K562 (cell line): Measurements from ENCODE around the gene G6PC1. TPM values are rescaled to one million over a fixed set of nuclear protein-coding genes. Genes with fewer than 3 reads are reported as not detected.

Experiments used
- ATAC-seq: fragments of 200-7000 bp; cut with Tn5 transposase; 3 replicates; pipeline ENCODE4 v1.9.1; 2020; ENCODE audit warnings: moderate library complexity
- Bru-seq: library from RNA; stranded (reverse); fragments of 400-500 nt; gene quantifications from one replicate; lab custom pipeline; 2021; lab: Mats Ljungman, UMichigan
- BruChase-seq, 2 experiments: library from RNA; stranded (reverse); fragments of 400-500 nt; gene quantifications; one replicate each; lab custom pipeline; 2021; lab: Mats Ljungman, UMichigan
- BruUV-seq: library from RNA; stranded (reverse); fragments of 400-500 nt; replicated peaks from 2 replicates; lab custom pipeline; 2021; lab: Mats Ljungman, UMichigan
- CTCF ChIA-PET: fragments of 300-600 bp; formaldehyde crosslinking; extraction: SDS; loops from one replicate; lab custom pipeline; 2021; ENCODE audit warnings: low intra/inter-chr PET ratio; lab: Yijun Ruan, JAX
- POLR2A ChIA-PET: fragments of 300-600, 350-650 bp; sonication (Branson Sonifier 250); formaldehyde crosslinking; extraction: SDS; loops from one replicate; lab custom pipeline; 2021; ENCODE audit warnings: antibody characterized with exemption, inconsistent platforms; lab: Yijun Ruan, JAX
- DNase-seq, 4 experiments: peaks; one replicate each; pipeline versions ENCODE4 v3.0.0 to v3.0.0-alpha.2; 2011 to 2018; ENCODE audit warnings: low spot score in 3 of 4, mixed read lengths in 3 of 4; ENCODE audit errors: extremely low read depth in 1 of 4
- FAIRE-seq: peaks from 2 replicates; lab custom pipeline; 2011; peaks lifted over from hg19 to GRCh38; lab: Jason Lieb, UNC
- H2AFZ ChIP-seq: 2 replicates; pipeline ENCODE4 v1.6.0; 2011; ENCODE audit warnings: low read depth, low read length, control low read depth, inconsistent platforms
- H3K27ac ChIP-seq: fragments of 200-600 bp; 3 replicates; pipeline ENCODE4 v1.8.0; 2011; ENCODE audit warnings: low read depth, mild to moderate bottlenecking, control low read depth, inconsistent platforms, low read length, moderate library complexity, mixed read lengths; ENCODE audit errors: extremely low read depth
- H3K27me3 ChIP-seq, 2 experiments: fragments of 300-600 bp in 1 of 2; 2 replicates in 1 of 2; 3 replicates in 1 of 2; pipeline versions ENCODE4 v1.6.0 to v1.8.0; 2011; ENCODE audit warnings: inconsistent platforms in 2 of 2, low read length in 2 of 2, mild to moderate bottlenecking in 1 of 2, mixed read lengths in 1 of 2, moderate library complexity in 1 of 2; ENCODE audit not compliant: control insufficient read depth in 2 of 2, insufficient read depth in 2 of 2
- H3K36me3 ChIP-seq: fragments of 300-600 bp; 3 replicates; pipeline ENCODE4 v1.8.0; 2011; ENCODE audit warnings: mild to moderate bottlenecking, low read length, inconsistent platforms; ENCODE audit not compliant: control insufficient read depth, insufficient read depth
- H3K4me1 ChIP-seq, 2 experiments: fragments of 200-600 bp in 1 of 2; replicated peaks in 1 of 2; 2 replicates in 1 of 2; 3 replicates in 1 of 2; pipeline versions ENCODE4 v1.5.1 to v1.8.0; 2011; ENCODE audit warnings: inconsistent platforms in 2 of 2, low read length in 2 of 2, mild to moderate bottlenecking in 1 of 2, mixed read lengths in 1 of 2, moderate library complexity in 1 of 2; ENCODE audit not compliant: control insufficient read depth in 2 of 2, insufficient read depth in 2 of 2
- H3K4me2 ChIP-seq: 2 replicates; pipeline ENCODE4 v1.6.1; 2011; ENCODE audit warnings: low read length, control low read depth, inconsistent platforms, mixed read lengths; ENCODE audit not compliant: insufficient read depth
- H3K4me3 ChIP-seq: fragments of 200-600 bp; sonication (generic), shearing (Covaris generic); 2 replicates; pipeline ENCODE4 v1.5.1; 2016; ENCODE audit warnings: control low read depth, inconsistent platforms
- H3K79me2 ChIP-seq: fragments of 200-600 bp; 3 replicates; pipeline ENCODE4 v1.8.0; 2011; ENCODE audit warnings: low read length, inconsistent platforms; ENCODE audit not compliant: control insufficient read depth, insufficient read depth
- H3K9ac ChIP-seq, 2 experiments: 2 replicates each; pipeline versions ENCODE4 v1.6.0 to v1.6.1; 2011; ENCODE audit warnings: low read depth in 2 of 2, low read length in 2 of 2, control low read depth in 1 of 2, inconsistent platforms in 1 of 2, mild to moderate bottlenecking in 1 of 2, mixed read lengths in 1 of 2; ENCODE audit not compliant: insufficient read depth in 1 of 2
- H3K9me1 ChIP-seq: one replicate; pipeline ENCODE4 v1.6.0; 2011; ENCODE audit warnings: inconsistent platforms, mild to moderate bottlenecking, low read length, moderate library complexity; ENCODE audit not compliant: control insufficient read depth, insufficient read depth
- H3K9me3 ChIP-seq: replicated peaks from 2 replicates; pipeline ENCODE4 v1.5.1; 2011; ENCODE audit warnings: low read depth, low read length, inconsistent platforms; ENCODE audit not compliant: control insufficient read depth, insufficient read depth
- H4K20me1 ChIP-seq: replicated peaks from 2 replicates; pipeline ENCODE4 v1.6.1; 2011; ENCODE audit warnings: low read length, inconsistent platforms, mixed read lengths; ENCODE audit not compliant: control insufficient read depth, insufficient read depth
- ELK3 ChIP-seq: fragments of 450-650 bp; formaldehyde crosslinking; IDR thresholded peaks from 2 replicates; pipeline ENCODE4 v1.4.0; 2020; ENCODE audit warnings: mild to moderate bottlenecking
- FOXJ2 ChIP-seq: fragments of 200-800 bp; sonication (Bioruptor generic); IDR thresholded peaks from 2 replicates; pipeline ENCODE4 v1.6.1; 2016; ENCODE audit warnings: missing genetic modification characterization, missing compliant biosample characterization
- FOXK1 ChIP-seq: sonication (generic); formaldehyde crosslinking; IDR thresholded peaks from 2 replicates; pipeline ENCODE4 v1.8.0; 2022; ENCODE audit warnings: missing genetic modification reagents, mild to moderate bottlenecking, borderline replicate concordance
- MEF2A ChIP-seq: IDR thresholded peaks from 2 replicates; pipeline ENCODE4 v1.6.1; 2011; ENCODE audit warnings: low read depth, mild to moderate bottlenecking, low read length, moderate library complexity; ENCODE audit not compliant: control insufficient read depth
- PCBP1 ChIP-seq: fragments of 200-400 bp; formaldehyde crosslinking; IDR thresholded peaks from 2 replicates; pipeline ENCODE4 v1.6.1; 2018; ENCODE audit warnings: mild to moderate bottlenecking, low read depth, low read length; ENCODE audit not compliant: poor library complexity, severe bottlenecking
- STAT5A ChIP-seq: IDR thresholded peaks from 2 replicates; pipeline ENCODE4 v1.6.1; 2012; ENCODE audit warnings: low read length, inconsistent platforms, borderline replicate concordance
- ZNF124 ChIP-seq: sonication (generic); formaldehyde crosslinking; IDR thresholded peaks from 2 replicates; pipeline ENCODE4 v1.8.1; 2022; ENCODE audit warnings: missing genetic modification reagents
- WGBS: fragments of 100-300 bp; shearing (Covaris generic); methylation state at CpG from one replicate; pipeline ENCODE4 v1.1.6; 2016; ENCODE audit warnings: low coverage, mixed read lengths; ENCODE audit not compliant: insufficient coverage; ENCODE audit errors: missing lambda C conversion rate; 5-methylcytosine and 5-hydroxymethylcytosine counted together
- in situ Hi-C: fragments of 300-500 bp; cut with MboI; formaldehyde crosslinking; loops from 4 replicates; pipeline ENCODE4 v1.15.0; 2018; ENCODE audit warnings: inconsistent platforms, mixed read lengths
- intact Hi-C: fragments of 100-400 bp; cut with micrococcal nuclease; formaldehyde crosslinking; loops from 2 replicates; pipeline ENCODE4 v1.14.2; 2022
- long read RNA-seq, 3 experiments: library from polyadenylated mRNA in 2 of 3; library from RNA in 1 of 3; unstranded in 2 of 3; stranded (forward) in 1 of 3; transcript quantifications; one replicate each; pipeline ENCODE4 v2.0.0, GENCODE V29; 2019 to 2022
- polyA minus RNA-seq, 3 experiments: library from RNA; depleted of rRNA, polyadenylated mRNA; stranded (reverse); fragments of >200 nt; gene quantifications; 2 replicates each; pipeline ENCODE4 v1.2.3, GENCODE V29; 2011
- polyA plus RNA-seq, 8 experiments: library from polyadenylated mRNA; depleted of rRNA in 4 of 8; stranded (reverse) in 5 of 8; unstranded in 3 of 8; fragments of >200 nt; fragmentation: Nextera tagmentation in 2 of 8; fragmentation: Illumina TruSeq in 1 of 8; extraction: Ambion mirVana in 2 of 8; extraction: Trizol in 1 of 8; gene quantifications; 2 replicates each; pipeline versions ENCODE4 v1.2.1 to v1.2.3, GENCODE V29; 2011 to 2014; ENCODE audit warnings: inconsistent platforms in 1 of 8, missing spikeins in 1 of 8
- total RNA-seq, 7 experiments: library from RNA; depleted of rRNA in 6 of 7; stranded (reverse); fragments of >200 nt in 6 of 7; fragmentation: Illumina TruSeq in 2 of 7; extraction: Trizol in 2 of 7; gene quantifications; 2 replicates each; pipeline versions ENCODE4 v1.2.1 to v1.2.3, GENCODE V29; 2011 to 2021; ENCODE audit warnings: low replicate concordance in 1 of 7
- TF ChIP-seq, protein P1 (sequence below), 2 experiments: fragments of 450-650 bp in 1 of 2; sonication (generic) in 1 of 2; formaldehyde crosslinking in 1 of 2; IDR thresholded peaks in 1 of 2; conservative IDR thresholded peaks in 1 of 2; 2 replicates each; pipeline versions ENCODE4 v1.6.1 to v1.8.1; 2016 to 2023; ENCODE audit warnings: mild to moderate bottlenecking in 2 of 2, moderate library complexity in 2 of 2, inconsistent platforms in 1 of 2, missing genetic modification reagents in 1 of 2
- TF ChIP-seq, protein P2 (sequence below): fragments of 250-450 bp; sonication (Bioruptor Pico); IDR thresholded peaks from 2 replicates; pipeline ENCODE4 v1.5.0; 2022; ENCODE audit warnings: mild to moderate bottlenecking

The G6PC1 gene
- not detected in 2 replicates for total RNA-seq (2011; cell fraction: chromatin; rRNA removed; ENCODE audit: low replicate concordance)
- total RNA-seq (2011; cell fraction: nucleolus; rRNA removed): not detected in 2 replicates
- not detected in 2 replicates for total RNA-seq (2011; cell fraction: nucleoplasm; rRNA removed)
- total RNA-seq (2014; rRNA removed): not detected in 2 replicates
- total RNA-seq (2014; rRNA removed; fragmentation: Illumina TruSeq; extraction: Trizol): not detected in 2 replicates
- not detected in 2 replicates for total RNA-seq (2015; rRNA removed; fragmentation: Illumina TruSeq; extraction: Trizol)
- not detected in 2 replicates for total RNA-seq (2021)
- polyA plus RNA-seq (2011; rRNA removed): not detected in 2 replicates
- polyA plus RNA-seq (2011; cell fraction: cytosol; rRNA removed): not detected in 2 replicates
- polyA plus RNA-seq (2011; cell fraction: nucleus; rRNA removed): not detected in 2 replicates
- polyA plus RNA-seq (2012): not detected in 2 replicates
- not detected in 2 replicates for polyA plus RNA-seq (2014; fragmentation: Illumina TruSeq; extraction: Trizol)
- not detected for polyA plus RNA-seq (2014; fragmentation: Nextera tagmentation; extraction: Ambion mirVana)
- not detected in 2 replicates for polyA plus RNA-seq (2014; rRNA removed)
- not detected in 2 replicates for polyA minus RNA-seq (2011; rRNA and poly(A)+ RNA removed)
- polyA minus RNA-seq (2011; cell fraction: cytosol; rRNA and poly(A)+ RNA removed): not detected in 2 replicates
- polyA minus RNA-seq (2011; cell fraction: nucleus; rRNA and poly(A)+ RNA removed): not detected in 2 replicates
- not detected for Bru-seq, nascent RNA
- not detected for BruChase-seq, experiment 1, labeled RNA remaining after a 2-hour chase
- BruChase-seq, experiment 2, labeled RNA remaining after a 6-hour chase: not detected
- long read RNA-seq, experiment 1: 0 reads
- long read RNA-seq, experiment 2: 0 reads
- long read RNA-seq, experiment 3: 0 reads

DNA sequence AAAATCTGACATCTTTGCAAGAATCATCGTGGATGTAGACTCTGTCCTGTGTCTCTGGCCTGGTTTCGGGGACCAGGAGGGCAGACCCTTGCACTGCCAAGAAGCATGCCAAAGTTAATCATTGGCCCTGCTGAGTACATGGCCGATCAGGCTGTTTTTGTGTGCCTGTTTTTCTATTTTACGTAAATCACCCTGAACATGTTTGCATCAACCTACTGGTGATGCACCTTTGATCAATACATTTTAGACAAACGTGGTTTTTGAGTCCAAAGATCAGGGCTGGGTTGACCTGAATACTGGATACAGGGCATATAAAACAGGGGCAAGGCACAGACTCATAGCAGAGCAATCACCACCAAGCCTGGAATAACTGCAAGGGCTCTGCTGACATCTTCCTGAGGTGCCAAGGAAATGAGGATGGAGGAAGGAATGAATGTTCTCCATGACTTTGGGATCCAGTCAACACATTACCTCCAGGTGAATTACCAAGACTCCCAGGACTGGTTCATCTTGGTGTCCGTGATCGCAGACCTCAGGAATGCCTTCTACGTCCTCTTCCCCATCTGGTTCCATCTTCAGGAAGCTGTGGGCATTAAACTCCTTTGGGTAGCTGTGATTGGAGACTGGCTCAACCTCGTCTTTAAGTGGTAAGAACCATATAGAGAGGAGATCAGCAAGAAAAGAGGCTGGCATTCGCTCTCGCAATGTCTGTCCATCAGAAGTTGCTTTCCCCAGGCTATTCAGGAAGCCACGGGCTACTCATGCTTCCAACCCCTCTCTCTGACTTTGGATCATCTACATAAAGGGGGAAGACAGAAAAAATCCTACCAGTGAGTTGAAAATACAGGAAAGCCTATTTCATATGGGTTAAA, at the start of gene G6PC1:
Gene G6PC1 (plus strand): TSS at position 340 of the 872 bp plus-strand sequence. CDS start 78 bp downstream, at position 418.
- POLR2A ChIA-PET: no interaction called here
- CTCF ChIA-PET: no interaction called here
- in situ Hi-C loops: no loop called here
- H3K4me1 ChIP-seq: no peaks in the 10 kb centered on the region
- no peak within 1 kb of the TSS for H3K4me3 ChIP-seq
- no peaks in the 10 kb centered on the region for H4K20me1 ChIP-seq
- ATAC-seq: no peak
- DNase-seq: no peak
- H3K9me1 ChIP-seq: no peaks in the 10 kb centered on the region
- no peaks in the 10 kb centered on the region for H3K79me2 ChIP-seq
- no peaks in the 10 kb centered on the region; the same call in 1 of the 2 replicates for H3K9me3 ChIP-seq
- no peak within 1 kb of the TSS for H3K4me2 ChIP-seq
- H3K27me3 ChIP-seq: peaks cover 15 to 36% of the 10 kb centered on the region in 2 experiments; a peak in 4 of 5 replicates
- 9% methylated on average over 12 of the region's 12 CpGs for WGBS
- no peak within 1 kb of the TSS for H3K27ac ChIP-seq
- FAIRE-seq: no peak
- H3K36me3 ChIP-seq: no peaks in the 10 kb centered on the region
- intact Hi-C loops: no loop called here
- no TSS peak for BruUV-seq
- H2AFZ ChIP-seq: no peak within 1 kb of the TSS
- no peak within 1 kb of the TSS for H3K9ac ChIP-seq
- TF ChIP-seq ELK3 (CRISPR knock-in tag): no peak
- no peak for TF ChIP-seq FOXJ2
- TF ChIP-seq, protein P1, sequence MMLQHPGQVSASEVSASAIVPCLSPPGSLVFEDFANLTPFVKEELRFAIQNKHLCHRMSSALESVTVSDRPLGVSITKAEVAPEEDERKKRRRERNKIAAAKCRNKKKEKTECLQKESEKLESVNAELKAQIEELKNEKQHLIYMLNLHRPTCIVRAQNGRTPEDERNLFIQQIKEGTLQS (IDR thresholded peaks at IDR 0.05): no peak
- TF ChIP-seq, protein P1 (CRISPR knock-in tag; conservative IDR thresholded peaks at IDR 0.05): no peak
- TF ChIP-seq MEF2A: no peak
- no peak for TF ChIP-seq STAT5A
- TF ChIP-seq, protein P2, sequence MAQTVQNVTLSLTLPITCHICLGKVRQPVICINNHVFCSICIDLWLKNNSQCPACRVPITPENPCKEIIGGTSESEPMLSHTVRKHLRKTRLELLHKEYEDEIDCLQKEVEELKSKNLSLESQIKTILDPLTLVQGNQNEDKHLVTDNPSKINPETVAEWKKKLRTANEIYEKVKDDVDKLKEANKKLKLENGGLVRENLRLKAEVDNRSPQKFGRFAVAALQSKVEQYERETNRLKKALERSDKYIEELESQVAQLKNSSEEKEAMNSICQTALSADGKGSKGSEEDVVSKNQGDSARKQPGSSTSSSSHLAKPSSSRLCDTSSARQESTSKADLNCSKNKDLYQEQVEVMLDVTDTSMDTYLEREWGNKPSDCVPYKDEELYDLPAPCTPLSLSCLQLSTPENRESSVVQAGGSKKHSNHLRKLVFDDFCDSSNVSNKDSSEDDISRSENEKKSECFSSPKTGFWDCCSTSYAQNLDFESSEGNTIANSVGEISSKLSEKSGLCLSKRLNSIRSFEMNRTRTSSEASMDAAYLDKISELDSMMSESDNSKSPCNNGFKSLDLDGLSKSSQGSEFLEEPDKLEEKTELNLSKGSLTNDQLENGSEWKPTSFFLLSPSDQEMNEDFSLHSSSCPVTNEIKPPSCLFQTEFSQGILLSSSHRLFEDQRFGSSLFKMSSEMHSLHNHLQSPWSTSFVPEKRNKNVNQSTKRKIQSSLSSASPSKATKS (CRISPR knock-in tag): no peak
- TF ChIP-seq ZNF124 (CRISPR knock-in tag): no peak
- TF ChIP-seq PCBP1: no peak
- TF ChIP-seq FOXK1 (CRISPR knock-in tag): no peak
